Endothelial cell of umbilical vein (primary cell): ENCODE data around the gene FAAP100. TPM values are rescaled to one million over a fixed set of nuclear protein-coding genes. Genes with fewer than 3 reads are reported as not detected.
A peak's percentile ranks its signal among the peaks of the same experiment; 100 is the strongest.

Source experiments
- BruUV-seq: library from RNA; stranded (reverse); fragments of 400-500 nt; replicated peaks from 2 replicates; lab custom pipeline; 2021; lab: Mats Ljungman, UMichigan
- CTCF ChIA-PET: fragments of 300-600, 350-600 bp; sonication (Branson Sonifier 250); formaldehyde crosslinking; loops from one replicate; lab custom pipeline; 2021; ENCODE audit warnings: antibody characterized with exemption, inconsistent platforms; lab: Charles Lee
- POLR2A ChIA-PET: fragments of 300-600, 350-600 bp; sonication (Branson Sonifier 250); formaldehyde crosslinking; loops from one replicate; lab custom pipeline; 2021; ENCODE audit warnings: antibody characterized with exemption, inconsistent platforms; lab: Charles Lee
- DNase-seq: peaks from one replicate; pipeline ENCODE4 v3.0.0-alpha.2; 2011; ENCODE audit warnings: low read depth, low spot score
- FAIRE-seq: peaks from 2 replicates; lab custom pipeline; 2011; peaks lifted over from hg19 to GRCh38; lab: Jason Lieb, UNC
- H2AFZ ChIP-seq: 2 replicates; pipeline ENCODE4 v1.6.0; 2012; ENCODE audit warnings: low read depth, low read length, control low read depth, inconsistent platforms
- H3K27ac ChIP-seq: 2 replicates; pipeline ENCODE4 v1.5.1; 2011; ENCODE audit warnings: low read depth, mild to moderate bottlenecking, control low read depth, low read length, moderate library complexity; ENCODE audit not compliant: insufficient read depth
- H3K27me3 ChIP-seq, 2 experiments: 2 replicates each; pipeline versions ENCODE4 v1.6.0 to v1.6.1; 2011; ENCODE audit warnings: low read length in 2 of 2, mixed read lengths in 1 of 2; ENCODE audit not compliant: control insufficient read depth in 2 of 2, insufficient read depth in 2 of 2
- H3K36me3 ChIP-seq, 2 experiments: 2 replicates in 1 of 2; 3 replicates in 1 of 2; pipeline ENCODE4 v1.5.1; 2011; ENCODE audit warnings: low read length in 2 of 2, mild to moderate bottlenecking in 1 of 2, moderate library complexity in 1 of 2; ENCODE audit not compliant: control insufficient read depth in 2 of 2, insufficient read depth in 2 of 2; ENCODE audit errors: extremely low read depth in 1 of 2
- H3K4me1 ChIP-seq: 3 replicates; pipeline ENCODE4 v1.5.1; 2011; ENCODE audit warnings: mild to moderate bottlenecking, low read length; ENCODE audit not compliant: control insufficient read depth, insufficient read depth; ENCODE audit errors: extremely low read depth
- H3K4me2 ChIP-seq: 2 replicates; pipeline ENCODE4 v1.6.1; 2011; ENCODE audit warnings: low read length, control low read depth, mixed read lengths; ENCODE audit not compliant: insufficient read depth
- H3K4me3 ChIP-seq, 3 experiments: fragments of 200-600 bp in 1 of 3; sonication (generic), shearing (Covaris generic) in 1 of 3; replicated peaks in 1 of 3; 2 replicates each; pipeline ENCODE4 v1.5.1; 2011 to 2016; ENCODE audit warnings: control low read depth in 3 of 3, low read length in 3 of 3, mild to moderate bottlenecking in 2 of 3, inconsistent platforms in 1 of 3, low read depth in 1 of 3, moderate library complexity in 1 of 3; ENCODE audit not compliant: insufficient read depth in 1 of 3
- H3K79me2 ChIP-seq: 2 replicates; pipeline ENCODE4 v1.6.0; 2012; ENCODE audit warnings: low read length, inconsistent platforms; ENCODE audit not compliant: control insufficient read depth, insufficient read depth
- H3K9ac ChIP-seq: replicated peaks from 2 replicates; pipeline ENCODE3; 2011; ENCODE audit warnings: low read length, control low read depth; ENCODE audit not compliant: insufficient read depth; ENCODE audit errors: extremely low read depth
- H3K9me1 ChIP-seq: replicated peaks from 3 replicates; pipeline ENCODE4 v1.6.0; 2011; ENCODE audit warnings: mild to moderate bottlenecking, low read length; ENCODE audit not compliant: control insufficient read depth, insufficient read depth; ENCODE audit errors: extremely low read depth
- H3K9me3 ChIP-seq: replicated peaks from 2 replicates; pipeline ENCODE4 v1.5.1; 2012; ENCODE audit warnings: low read length, inconsistent platforms; ENCODE audit not compliant: control insufficient read depth, insufficient read depth
- H4K20me1 ChIP-seq: replicated peaks from 2 replicates; pipeline ENCODE3; 2011; ENCODE audit warnings: mild to moderate bottlenecking, low read length; ENCODE audit not compliant: control insufficient read depth, insufficient read depth; ENCODE audit errors: extremely low read depth
- EZH2 ChIP-seq: IDR thresholded peaks from 2 replicates; pipeline ENCODE4 v1.6.1; 2012; ENCODE audit warnings: borderline replicate concordance, low read depth, mild to moderate bottlenecking, moderate library complexity, low read length, inconsistent platforms; ENCODE audit not compliant: severe bottlenecking
- JUN ChIP-seq: IDR thresholded peaks from 2 replicates; pipeline ENCODE4 v1.6.1; 2011; ENCODE audit warnings: borderline replicate concordance, low read depth; ENCODE audit not compliant: insufficient read length, insufficient read depth
- MYC ChIP-seq: IDR thresholded peaks from one replicate; pipeline ENCODE4 v1.6.1; 2011; ENCODE audit warnings: mild to moderate bottlenecking, low read depth, low read length
- POLR2A ChIP-seq: IDR thresholded peaks from 2 replicates; pipeline ENCODE4 v1.6.1; 2012; ENCODE audit warnings: low read depth, mild to moderate bottlenecking, control low read depth, low read length
- dilution Hi-C: fragments of 300-500 bp; cut with MboI; formaldehyde crosslinking; loops from one replicate; pipeline ENCODE4 v1.15.0; 2019; ENCODE audit warnings: low sequenced_read_pairs; ENCODE audit not compliant: extremely low pct_ligation_motif_present
- intact Hi-C: fragments of 100-400 bp; cut with micrococcal nuclease; formaldehyde crosslinking; loops from one replicate; pipeline ENCODE4 v1.10.0; 2022
- polyA plus RNA-seq, 4 experiments: library from polyadenylated mRNA; depleted of rRNA in 3 of 4; stranded (reverse) in 3 of 4; unstranded in 1 of 4; fragments of >200 nt; gene quantifications; 2 replicates each; pipeline versions ENCODE4 v1.2.1 to v1.2.3, GENCODE V29; 2011 to 2012; ENCODE audit warnings: missing spikeins in 1 of 4
- total RNA-seq: library from RNA; stranded (reverse); gene quantifications from 2 replicates; pipeline ENCODE4 v1.2.3, GENCODE V29; 2021
- TF ChIP-seq, protein P1 (sequence below), 2 donors: IDR thresholded peaks; 1 replicate in 1 of 2; 2 replicates in 1 of 2; pipeline ENCODE4 v1.5.1; 2011; ENCODE audit warnings: low read length in 2 of 2, mild to moderate bottlenecking in 2 of 2, moderate library complexity in 2 of 2, control low read depth in 1 of 2, inconsistent platforms in 1 of 2, low read depth in 1 of 2; ENCODE audit not compliant: insufficient read depth in 1 of 2; ENCODE audit errors: extremely low read depth in 1 of 2
- TF ChIP-seq, protein P2 (sequence below): IDR thresholded peaks from 2 replicates; pipeline ENCODE4 v1.6.1; 2011; ENCODE audit not compliant: insufficient read depth, insufficient read length

FAAP100 gene
- total and polyA plus RNA-seq, 2 donors (not counting 3 experiments of a cell fraction or from before 2014, with no cell fraction given), result 35.4 to 54.3 TPM

DNA sequence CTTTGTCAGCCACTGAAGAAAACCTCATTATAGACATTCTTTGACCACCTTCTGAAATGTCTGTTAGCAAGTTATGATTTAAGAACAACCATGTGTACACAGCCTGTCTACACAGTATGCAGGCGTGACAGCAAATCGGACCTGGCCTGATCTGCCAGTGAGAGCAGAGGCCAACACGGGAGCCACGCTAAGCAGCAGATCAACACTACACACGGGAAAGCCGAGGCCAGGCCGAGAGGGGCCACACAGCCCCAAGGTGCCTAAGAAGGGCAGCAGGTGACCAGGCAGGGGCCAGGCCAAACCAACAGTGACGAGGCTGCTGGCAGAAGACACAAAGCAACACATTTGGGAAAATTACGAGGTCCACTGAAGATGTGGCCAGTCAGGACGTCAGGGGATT lies 16.3 kb upstream of the FAAP100 start:
- Histone ChIP-seq H3K4me2 (peak overlapping the region; percentile 17), H3K36me3 (peaks cover 28 to 32% of the 10 kb centered on the region in 2 experiments), H3K4me3 (no peak overlapping the region), H3K79me2 (peaks cover 23% of the 10 kb centered on the region), H4K20me1 (no peaks in the 10 kb centered on the region), H2AFZ (no peak overlapping the region), H3K4me1 (peaks cover 56% of the 10 kb centered on the region), H3K27ac (peak overlapping the region; percentile 96), H3K9me3 (no peaks in the 10 kb centered on the region), H3K9ac (peak overlapping the region; percentile 12), H3K9me1 (no peaks in the 10 kb centered on the region), H3K27me3 (no peaks in the 10 kb centered on the region)
- intact Hi-C loops, result loop anchor here (5.0 kb wide), 1 partner anchor 34 kb away; no protein-coding TSS in a partner anchor
- FAIRE-seq, result peak; percentile 15
- ChIA-PET POLR2A (no interaction called here), CTCF (interaction anchor here (0.9 to 1.0 kb wide), 2 partner anchors 11 to 33 kb away, joined by 3 to 4 read pairs; no protein-coding TSS in a partner anchor)
- DNase-seq, result no peak
- TF ChIP-seq, protein P1, sequence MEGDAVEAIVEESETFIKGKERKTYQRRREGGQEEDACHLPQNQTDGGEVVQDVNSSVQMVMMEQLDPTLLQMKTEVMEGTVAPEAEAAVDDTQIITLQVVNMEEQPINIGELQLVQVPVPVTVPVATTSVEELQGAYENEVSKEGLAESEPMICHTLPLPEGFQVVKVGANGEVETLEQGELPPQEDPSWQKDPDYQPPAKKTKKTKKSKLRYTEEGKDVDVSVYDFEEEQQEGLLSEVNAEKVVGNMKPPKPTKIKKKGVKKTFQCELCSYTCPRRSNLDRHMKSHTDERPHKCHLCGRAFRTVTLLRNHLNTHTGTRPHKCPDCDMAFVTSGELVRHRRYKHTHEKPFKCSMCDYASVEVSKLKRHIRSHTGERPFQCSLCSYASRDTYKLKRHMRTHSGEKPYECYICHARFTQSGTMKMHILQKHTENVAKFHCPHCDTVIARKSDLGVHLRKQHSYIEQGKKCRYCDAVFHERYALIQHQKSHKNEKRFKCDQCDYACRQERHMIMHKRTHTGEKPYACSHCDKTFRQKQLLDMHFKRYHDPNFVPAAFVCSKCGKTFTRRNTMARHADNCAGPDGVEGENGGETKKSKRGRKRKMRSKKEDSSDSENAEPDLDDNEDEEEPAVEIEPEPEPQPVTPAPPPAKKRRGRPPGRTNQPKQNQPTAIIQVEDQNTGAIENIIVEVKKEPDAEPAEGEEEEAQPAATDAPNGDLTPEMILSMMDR (IDR thresholded peaks at IDR 0.05; ENCODE audit: extremely low read depth in 1 of 2, insufficient read depth in 1 of 2, low read depth in 1 of 2, low read length in 2 of 2), result no peak
- TF ChIP-seq POLR2A (no peak), MYC (no peak), JUN (no peak), EZH2 (no peak)
- TF ChIP-seq, protein P2, sequence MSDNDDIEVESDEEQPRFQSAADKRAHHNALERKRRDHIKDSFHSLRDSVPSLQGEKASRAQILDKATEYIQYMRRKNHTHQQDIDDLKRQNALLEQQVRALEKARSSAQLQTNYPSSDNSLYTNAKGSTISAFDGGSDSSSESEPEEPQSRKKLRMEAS, result no peak
- BruUV-seq, result no TSS peak
- dilution Hi-C loops, result no loop called here
